Heart left ventricle (tissue), 16 donors: ENCODE measurements around the gene PCDHAC2. TPM values are rescaled to one million over a fixed set of nuclear protein-coding genes. Genes with fewer than 3 reads are reported as not detected.
A peak's percentile ranks its signal among the peaks of the same experiment; 100 is the strongest.

ENCODE experiments used
- ATAC-seq, 4 donors: fragments of 200-7000 bp; cut with Tn5 transposase; one replicate each; pipeline ENCODE4 v1.9.1; 2020 to 2022; ENCODE audit warnings: moderate library complexity in 4 of 4, mild to moderate bottlenecking in 3 of 4, moderate number of reproducible peaks in 1 of 4
- DNase-seq, 5 donors: peaks; one replicate each; pipeline ENCODE4 v3.0.0-alpha.2; 2020
- H3K27ac ChIP-seq, 12 donors: fragments of 200-600 bp; sonication (generic) in 4 of 12; one replicate each; pipeline versions ENCODE4 v1.5.0 to v1.8.0; 2016 to 2022; ENCODE audit warnings: mild to moderate bottlenecking in 2 of 12
- H3K27me3 ChIP-seq, 9 donors: fragments of 200-600 bp; sonication (generic) in 2 of 9; one replicate each; pipeline versions ENCODE4 v1.5.1 to v1.8.0; 2016 to 2022; ENCODE audit warnings: mild to moderate bottlenecking in 3 of 9
- H3K36me3 ChIP-seq, 9 donors: fragments of 200-600 bp; sonication (generic) in 2 of 9; one replicate each; pipeline versions ENCODE4 v1.5.0 to v1.8.0; 2018 to 2022; ENCODE audit warnings: mild to moderate bottlenecking in 2 of 9
- H3K4me1 ChIP-seq, 12 donors: fragments of 200-600 bp; sonication (generic) in 4 of 12; one replicate each; pipeline versions ENCODE4 v1.5.0 to v1.8.0; 2016 to 2022; ENCODE audit warnings: mild to moderate bottlenecking in 3 of 12
- H3K4me3 ChIP-seq, 12 donors: fragments of 200-600 bp; sonication (generic) in 4 of 12; one replicate each; pipeline versions ENCODE4 v1.5.0 to v1.8.0; 2017 to 2022; ENCODE audit warnings: mild to moderate bottlenecking in 9 of 12, moderate library complexity in 4 of 12
- H3K9me3 ChIP-seq, 12 donors: fragments of 200-600 bp; sonication (generic) in 4 of 12; one replicate each; pipeline versions ENCODE4 v1.5.0 to v1.8.0; 2016 to 2022; ENCODE audit warnings: mild to moderate bottlenecking in 1 of 12
- POLR2A ChIP-seq, 2 donors: fragments of 450-650 bp; IDR thresholded peaks; one replicate each; pipeline ENCODE4 v1.6.1; 2017; ENCODE audit warnings: antibody characterized with exemption in 2 of 2, mild to moderate bottlenecking in 2 of 2, moderate library complexity in 2 of 2
- WGBS, 4 donors: extraction: QIAGEN DNeasy Blood & Tissue Kit in 2 of 4; methylation state at CpG; one replicate each; pipeline versions ENCODE4 v1.1.5 to v1.1.7; 2013 to 2018; 5-methylcytosine and 5-hydroxymethylcytosine counted together
- intact Hi-C, 10 donors: fragments of 100-400 bp; cut with DNase I; formaldehyde crosslinking; loops; one replicate each; pipeline versions ENCODE4 v1.11.1 to v1.14.2; 2022
- polyA plus RNA-seq, 2 donors: library from polyadenylated mRNA; stranded (reverse); fragments of 200-250 nt; gene quantifications; one replicate each; pipeline ENCODE4 v1.2.3, GENCODE V29; 2013
- total RNA-seq, 9 donors: library from RNA; depleted of rRNA in 2 of 9; stranded (reverse); fragments of >200 nt in 2 of 9; fragmentation: NEBNext Ultra II Directional in 3 of 9; extraction: Animal tissue kit (Norgen Biotek cat#: 25700) in 3 of 9; gene quantifications; one replicate each; pipeline versions ENCODE4 v1.1.0 to v1.2.4, GENCODE V29; 2016 to 2023
- TF ChIP-seq, protein P1 (sequence below), 12 donors: fragments of 200-600 bp; sonication (generic) in 4 of 12; IDR thresholded peaks; one replicate each; pipeline versions ENCODE4 v1.5.0 to v1.8.0; 2018 to 2022; ENCODE audit warnings: antibody characterized with exemption in 12 of 12, mild to moderate bottlenecking in 5 of 12
- donor health status: ischemic (EF 13 %, LVEDD 7.1; RV severe dilation, severe dysfunction).
- donor health status: healthy with polysubstance abuse.
- donor health status: DM: no; HTN: yes; CAD: no.
- donor health status: DM: no; HTN: no; CAD: no.
- donor health status: ischemic (EF 25% LVEDD 6.9; RV normal size, moderate dysfunction).
- donor health status: ischemic (EF 25% LVEDD 5.7; RV mildly dilated, moderate dysfunction).
- donor health status: healthy.
- donor health status: DM: yes; HTN: yes; CAD: no.
- donor health status: ischemic (EF 35%, LVEDD 5.7; RV mildly dilated, moderate dysfunction).
- donor health status: nonischemic (EF 11% LVEDD 7.7; RV severe dilation, severe dysfunction).
- donor health status: DM: yes; HTN: yes; CAD: no.
- donor health status: PGD.
- donor health status: ischemic (EF 29% LVEDD 5.4; RV normal size, mild dysfunction).
- donor health status: nonischemic (EF 23%, LVEDD 6.1; RV moderate dilation, normal function).

Gene PCDHAC2
- total and polyA plus RNA-seq, 11 donors = 0.07 to 2.2 (median 0.40) TPM; not detected in 1

DNA sequence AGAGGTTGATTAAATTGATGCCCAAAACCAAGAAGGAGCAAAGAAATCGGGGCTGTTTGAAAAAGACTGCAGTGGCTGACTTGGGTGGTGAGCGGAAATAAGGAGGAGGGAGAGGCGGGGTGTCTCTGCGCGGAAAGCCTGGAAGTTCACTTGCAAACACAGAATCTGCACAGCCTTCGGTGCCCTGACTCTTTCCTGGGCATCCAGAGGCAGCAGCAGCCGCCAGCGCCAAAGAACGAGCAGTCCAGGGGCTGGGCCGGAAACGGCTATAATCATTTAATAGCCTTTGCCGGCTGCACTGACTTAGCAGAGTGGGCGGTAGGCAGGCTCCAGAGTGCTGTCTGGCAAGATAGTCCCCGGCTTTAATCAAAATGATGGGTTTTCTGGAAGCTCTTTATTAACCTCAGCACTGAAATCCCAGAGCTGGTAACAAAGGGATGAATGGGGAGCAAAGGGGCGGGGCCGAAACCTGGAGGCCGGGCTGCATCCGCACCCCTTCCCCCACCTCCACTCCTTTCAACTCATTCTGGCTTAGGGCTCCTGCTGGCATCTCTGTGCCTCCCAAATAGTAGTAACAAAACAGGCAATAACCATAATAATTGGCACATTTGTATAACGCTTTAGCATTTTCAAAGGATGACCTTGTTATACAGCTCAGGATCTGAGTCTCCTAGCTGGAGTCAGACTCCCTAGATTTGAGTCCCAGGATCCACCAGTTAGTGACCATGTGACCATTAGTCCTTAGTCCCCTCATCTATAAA lies 35.7 kb downstream of the PCDHAC2 start:
- no peaks in the 10 kb centered on the region for H3K36me3 ChIP-seq
- intact Hi-C loops = no loop called here
- DNase-seq (peak in 2 of 5 donors; percentile 7 to 19), ATAC-seq (peak in 3 of 4 donors; percentile 9 to 51 (median 49))
- peak overlapping the region in 9 of 12 donors; percentile 5 to 39 (median 25) for H3K4me3 ChIP-seq
- peaks cover 3 to 39% (median 20%) of the 10 kb centered on the region in 9 donors for H3K27me3 ChIP-seq
- H3K9me3 ChIP-seq = no peaks in the 10 kb centered on the region
- H3K27ac ChIP-seq = no peak overlapping the region
- no peak for TF ChIP-seq POLR2A (IDR thresholded peaks at IDR 0.05)
- TF ChIP-seq, protein P1, sequence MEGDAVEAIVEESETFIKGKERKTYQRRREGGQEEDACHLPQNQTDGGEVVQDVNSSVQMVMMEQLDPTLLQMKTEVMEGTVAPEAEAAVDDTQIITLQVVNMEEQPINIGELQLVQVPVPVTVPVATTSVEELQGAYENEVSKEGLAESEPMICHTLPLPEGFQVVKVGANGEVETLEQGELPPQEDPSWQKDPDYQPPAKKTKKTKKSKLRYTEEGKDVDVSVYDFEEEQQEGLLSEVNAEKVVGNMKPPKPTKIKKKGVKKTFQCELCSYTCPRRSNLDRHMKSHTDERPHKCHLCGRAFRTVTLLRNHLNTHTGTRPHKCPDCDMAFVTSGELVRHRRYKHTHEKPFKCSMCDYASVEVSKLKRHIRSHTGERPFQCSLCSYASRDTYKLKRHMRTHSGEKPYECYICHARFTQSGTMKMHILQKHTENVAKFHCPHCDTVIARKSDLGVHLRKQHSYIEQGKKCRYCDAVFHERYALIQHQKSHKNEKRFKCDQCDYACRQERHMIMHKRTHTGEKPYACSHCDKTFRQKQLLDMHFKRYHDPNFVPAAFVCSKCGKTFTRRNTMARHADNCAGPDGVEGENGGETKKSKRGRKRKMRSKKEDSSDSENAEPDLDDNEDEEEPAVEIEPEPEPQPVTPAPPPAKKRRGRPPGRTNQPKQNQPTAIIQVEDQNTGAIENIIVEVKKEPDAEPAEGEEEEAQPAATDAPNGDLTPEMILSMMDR (IDR thresholded peaks at IDR 0.05) = no peak
- H3K4me1 ChIP-seq = peaks cover 0 to 12% (median 2%) of the 10 kb centered on the region in 12 donors
- WGBS, 4 donors = 2 to 4% (median 4%) methylated on average over 18 to 19 of the region's 19 CpGs

DNA sequence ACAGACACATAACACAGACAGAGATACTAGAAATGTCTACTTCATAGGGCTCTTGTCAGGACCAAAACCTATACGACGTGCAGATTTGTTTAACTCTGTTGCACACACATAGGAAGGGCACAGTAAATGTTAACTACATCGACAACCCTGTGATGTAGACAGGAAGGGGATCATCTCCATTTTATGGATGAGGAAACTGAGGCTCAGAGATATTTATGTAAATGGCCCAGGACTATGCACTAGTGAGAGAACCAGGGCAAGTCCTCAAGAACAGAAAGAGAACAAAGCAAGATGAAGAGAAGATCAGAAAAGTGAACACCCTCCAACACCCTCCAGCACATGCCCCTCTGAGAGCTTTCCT lies 36.3 kb downstream of the PCDHAC2 start:
- no peak overlapping the region for H3K27ac ChIP-seq
- no peak overlapping the region for H3K4me3 ChIP-seq
- intact Hi-C loops = no loop called here
- ATAC-seq (no peak), DNase-seq (no peak)
- peaks cover 0 to 12% (median 2%) of the 10 kb centered on the region in 12 donors for H3K4me1 ChIP-seq
- WGBS, 4 donors = 39 to 62% (median 56%) methylated on average over 3 of the region's 3 CpGs
- no peaks in the 10 kb centered on the region for H3K9me3 ChIP-seq
- H3K27me3 ChIP-seq = peaks cover 3 to 39% (median 20%) of the 10 kb centered on the region in 9 donors
- TF ChIP-seq POLR2A (IDR thresholded peaks at IDR 0.05) = no peak
- TF ChIP-seq, protein P1 (IDR thresholded peaks at IDR 0.05) = no peak
- no peaks in the 10 kb centered on the region for H3K36me3 ChIP-seq

DNA sequence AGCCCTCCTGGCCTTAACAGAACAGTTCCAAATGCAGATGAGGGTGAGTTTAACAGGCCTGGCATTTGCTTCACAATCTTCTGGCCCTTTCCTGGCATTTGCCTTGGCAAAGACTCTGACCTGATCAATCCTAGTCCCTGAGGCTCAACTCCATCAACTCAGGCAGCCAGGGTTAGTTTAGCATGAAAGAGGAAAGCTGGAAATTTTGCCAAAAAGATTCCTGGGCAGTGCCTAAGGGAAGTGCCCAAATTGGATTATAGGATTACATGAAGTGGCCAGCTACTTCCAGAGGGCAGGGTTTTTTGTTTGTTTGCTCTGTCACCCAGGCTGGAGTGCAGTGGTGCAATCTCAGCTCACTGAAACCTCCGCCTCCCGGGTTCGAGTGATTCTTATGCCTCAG lies 36.8 kb downstream of the PCDHAC2 start:
- H3K9me3 ChIP-seq = no peaks in the 10 kb centered on the region
- H3K27ac ChIP-seq = no peak overlapping the region
- TF ChIP-seq, protein P1 (IDR thresholded peaks at IDR 0.05) = no peak
- TF ChIP-seq POLR2A (IDR thresholded peaks at IDR 0.05) = no peak
- H3K27me3 ChIP-seq = peaks cover 3 to 39% (median 20%) of the 10 kb centered on the region in 9 donors
- no peak for DNase-seq
- intact Hi-C loops = no loop called here
- no peak for ATAC-seq
- peaks cover 0 to 12% (median 2%) of the 10 kb centered on the region in 12 donors for H3K4me1 ChIP-seq
- 85 to 93% (median 89%) methylated on average over 3 of the region's 3 CpGs for WGBS, 4 donors
- H3K36me3 ChIP-seq = no peaks in the 10 kb centered on the region
- no peak overlapping the region for H3K4me3 ChIP-seq

DNA sequence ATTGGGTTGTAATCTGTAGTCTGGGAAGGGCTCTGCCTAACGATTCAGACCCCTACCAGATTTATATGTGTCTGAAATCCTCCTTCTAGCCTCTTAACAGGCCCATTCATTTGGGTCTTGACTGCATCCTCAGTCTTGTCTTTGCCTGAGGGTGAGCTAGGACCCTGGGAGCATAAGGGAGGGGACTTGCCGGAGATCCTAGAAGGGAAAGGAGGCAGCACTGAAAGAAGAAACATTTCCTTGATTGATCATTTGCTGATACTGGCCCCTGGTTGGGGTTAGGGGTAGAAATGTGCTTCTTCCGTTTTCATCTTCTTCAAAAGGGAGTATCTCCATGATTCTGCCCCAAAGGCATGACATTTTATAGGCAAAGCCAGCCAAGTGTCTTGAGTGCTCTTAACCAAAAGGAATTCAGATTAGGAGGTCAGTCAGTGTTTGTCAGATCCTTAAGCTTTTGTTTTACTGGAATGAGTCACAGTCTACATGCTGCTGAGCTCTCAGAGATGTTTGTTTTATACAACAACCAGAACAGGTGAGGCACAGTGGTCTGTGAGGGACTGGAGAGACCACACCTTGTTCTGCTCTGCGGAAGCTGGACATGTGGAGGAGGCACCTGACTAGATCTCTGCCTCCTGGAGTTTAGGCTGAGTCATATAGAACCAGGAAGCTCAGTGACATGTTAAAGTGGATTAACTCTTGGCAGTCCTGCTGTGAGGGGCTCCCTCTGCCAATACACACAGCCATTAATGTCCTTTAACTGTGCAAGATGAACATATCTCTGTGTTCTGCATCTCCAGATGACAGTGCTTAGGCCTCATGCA lies 37.7 kb downstream of the PCDHAC2 start:
- Histone ChIP-seq H3K36me3 (no peaks in the 10 kb centered on the region), H3K27me3 (peaks cover 3 to 39% (median 20%) of the 10 kb centered on the region in 9 donors), H3K27ac (no peak overlapping the region), H3K9me3 (no peaks in the 10 kb centered on the region), H3K4me1 (peaks cover 0 to 12% (median 2%) of the 10 kb centered on the region in 12 donors), H3K4me3 (no peak overlapping the region)
- ATAC-seq (no peak), DNase-seq (no peak)
- intact Hi-C loops = no loop called here
- WGBS, 4 donors = 36 to 51% (median 38%) methylated on average over 4 of the region's 4 CpGs
- TF ChIP-seq, protein P1 (IDR thresholded peaks at IDR 0.05) = no peak
- no peak for TF ChIP-seq POLR2A (IDR thresholded peaks at IDR 0.05)
